ENCODE measurements around the gene PNLIPRP1.

PNLIPRP1 gene

GRCh38 chr10:116608686-116609594 is 18.2 kb downstream of the PNLIPRP1 start:
- no peak for DNase-seq (ENCODE audit: extremely low read depth, insufficient read length)
- TF ChIP-seq CTCF (IDR thresholded peaks at IDR 0.05; ENCODE audit: insufficient read depth, low read length, poor library complexity, severe bottlenecking), result no peak
- Histone ChIP-seq H3K36me3 (ENCODE audit: control insufficient read depth, insufficient read depth, low read length) (no peaks in the 10 kb centered on the region), H3K4me3 (replicated peaks; ENCODE audit: low read depth, low read length) (peak overlapping the region; percentile 27), H3K27me3 (replicated peaks; ENCODE audit: control insufficient read depth, insufficient read depth, low read length) (peaks cover 1% of the 10 kb centered on the region; the same call in 1 of the 2 replicates)

GRCh38 chr10:116610443-116611152 is 19.8 kb downstream of the PNLIPRP1 start:
- Histone ChIP-seq H3K27me3 (replicated peaks; ENCODE audit: control insufficient read depth, insufficient read depth, low read length) (peaks cover 1% of the 10 kb centered on the region; the same call in 1 of the 2 replicates), H3K4me3 (replicated peaks; ENCODE audit: low read depth, low read length) (no peak overlapping the region), H3K36me3 (ENCODE audit: control insufficient read depth, insufficient read depth, low read length) (no peaks in the 10 kb centered on the region)
- DNase-seq (ENCODE audit: extremely low read depth, insufficient read length), result no peak
- TF ChIP-seq CTCF (IDR thresholded peaks at IDR 0.05; ENCODE audit: insufficient read depth, low read length, poor library complexity, severe bottlenecking), result no peak

GRCh38 chr10:116611153-116611545 is 20.4 kb downstream of the PNLIPRP1 start:
- no peaks in the 10 kb centered on the region for H3K36me3 ChIP-seq (ENCODE audit: control insufficient read depth, insufficient read depth, low read length)
- peaks cover 1% of the 10 kb centered on the region; the same call in 1 of the 2 replicates for H3K27me3 ChIP-seq (replicated peaks; ENCODE audit: control insufficient read depth, insufficient read depth, low read length)
- no peak overlapping the region for H3K4me3 ChIP-seq (replicated peaks; ENCODE audit: low read depth, low read length)
- DNase-seq (ENCODE audit: extremely low read depth, insufficient read length), result no peak
- TF ChIP-seq CTCF (IDR thresholded peaks at IDR 0.05; ENCODE audit: insufficient read depth, low read length, poor library complexity, severe bottlenecking), result no peak

- TF ChIP-seq CTCF (IDR thresholded peaks at IDR 0.05; ENCODE audit: insufficient read depth, low read length, poor library complexity, severe bottlenecking), result no peak
- H3K36me3 ChIP-seq (ENCODE audit: control insufficient read depth, insufficient read depth, low read length), result no peaks in the 10 kb centered on the region
- peaks cover 1% of the 10 kb centered on the region; the same call in 1 of the 2 replicates for H3K27me3 ChIP-seq (replicated peaks; ENCODE audit: control insufficient read depth, insufficient read depth, low read length)
- no peak overlapping the region for H3K4me3 ChIP-seq (replicated peaks; ENCODE audit: low read depth, low read length)
- no peak for DNase-seq (ENCODE audit: extremely low read depth, insufficient read length)
These were observed 21.5 kb downstream of the PNLIPRP1 start for GRCh38 chr10:116612107-116612769.

- TF ChIP-seq CTCF (IDR thresholded peaks at IDR 0.05; ENCODE audit: insufficient read depth, low read length, poor library complexity, severe bottlenecking), result no peak
- Histone ChIP-seq H3K4me3 (replicated peaks; ENCODE audit: low read depth, low read length) (no peak overlapping the region), H3K27me3 (replicated peaks; ENCODE audit: control insufficient read depth, insufficient read depth, low read length) (peaks cover 1% of the 10 kb centered on the region; the same call in 1 of the 2 replicates), H3K36me3 (ENCODE audit: control insufficient read depth, insufficient read depth, low read length) (no peaks in the 10 kb centered on the region)
- DNase-seq (ENCODE audit: extremely low read depth, insufficient read length), result no peak
These were observed 22.7 kb downstream of the PNLIPRP1 start for GRCh38 chr10:116613471-116613870.

Data from GM06990 (cell line).